Astrocyte of the cerebellum (primary cell): ENCODE results near the gene RNASE9.

ENCODE experiments used
- DNase-seq: peaks from one replicate; pipeline ENCODE4 v3.0.0-alpha.2; 2011; ENCODE audit warnings: low read depth
- H3K4me3 ChIP-seq: 2 replicates; pipeline ENCODE4 v1.5.1; 2011; ENCODE audit warnings: mild to moderate bottlenecking, low read depth, low read length, moderate library complexity
- in situ Hi-C: cut with HindIII; loops from 2 replicates; pipeline ENCODE4 v1.10.0; 2017; ENCODE audit warnings: low sequenced_read_pairs
- TF ChIP-seq, protein P1 (sequence below): IDR thresholded peaks from 2 replicates; pipeline ENCODE4 v1.5.1; 2012; ENCODE audit warnings: low read length, low read depth, moderate library complexity, mild to moderate bottlenecking; ENCODE audit errors: missing control alignments

Gene RNASE9

DNA sequence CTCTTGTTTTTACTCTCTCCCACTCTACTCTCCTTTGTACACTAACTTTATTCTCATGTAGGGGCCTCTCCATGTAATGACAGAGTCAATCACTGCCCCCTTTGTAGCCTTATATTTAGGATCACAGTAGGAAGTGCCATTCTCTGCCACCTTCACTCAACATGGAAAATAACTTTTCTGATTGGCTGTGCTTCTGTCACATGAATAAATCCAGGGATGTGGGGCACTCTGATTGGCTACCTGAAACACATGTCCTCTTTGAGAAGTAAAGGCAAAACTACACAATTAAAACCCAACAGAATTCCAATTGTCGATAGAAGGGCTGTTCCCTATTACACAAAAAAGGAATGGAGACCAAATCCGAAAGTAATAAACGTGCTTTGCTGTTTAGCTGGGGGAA is at the start of gene RNASE9:
RNASE9 (minus strand) TSS at position 87 of the 400 bp plus-strand sequence.
- in situ Hi-C loops, result no loop called here
- no peak within 1 kb of the TSS for H3K4me3 ChIP-seq
- no peak for DNase-seq
- TF ChIP-seq, protein P1, sequence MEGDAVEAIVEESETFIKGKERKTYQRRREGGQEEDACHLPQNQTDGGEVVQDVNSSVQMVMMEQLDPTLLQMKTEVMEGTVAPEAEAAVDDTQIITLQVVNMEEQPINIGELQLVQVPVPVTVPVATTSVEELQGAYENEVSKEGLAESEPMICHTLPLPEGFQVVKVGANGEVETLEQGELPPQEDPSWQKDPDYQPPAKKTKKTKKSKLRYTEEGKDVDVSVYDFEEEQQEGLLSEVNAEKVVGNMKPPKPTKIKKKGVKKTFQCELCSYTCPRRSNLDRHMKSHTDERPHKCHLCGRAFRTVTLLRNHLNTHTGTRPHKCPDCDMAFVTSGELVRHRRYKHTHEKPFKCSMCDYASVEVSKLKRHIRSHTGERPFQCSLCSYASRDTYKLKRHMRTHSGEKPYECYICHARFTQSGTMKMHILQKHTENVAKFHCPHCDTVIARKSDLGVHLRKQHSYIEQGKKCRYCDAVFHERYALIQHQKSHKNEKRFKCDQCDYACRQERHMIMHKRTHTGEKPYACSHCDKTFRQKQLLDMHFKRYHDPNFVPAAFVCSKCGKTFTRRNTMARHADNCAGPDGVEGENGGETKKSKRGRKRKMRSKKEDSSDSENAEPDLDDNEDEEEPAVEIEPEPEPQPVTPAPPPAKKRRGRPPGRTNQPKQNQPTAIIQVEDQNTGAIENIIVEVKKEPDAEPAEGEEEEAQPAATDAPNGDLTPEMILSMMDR, result no peak

DNA sequence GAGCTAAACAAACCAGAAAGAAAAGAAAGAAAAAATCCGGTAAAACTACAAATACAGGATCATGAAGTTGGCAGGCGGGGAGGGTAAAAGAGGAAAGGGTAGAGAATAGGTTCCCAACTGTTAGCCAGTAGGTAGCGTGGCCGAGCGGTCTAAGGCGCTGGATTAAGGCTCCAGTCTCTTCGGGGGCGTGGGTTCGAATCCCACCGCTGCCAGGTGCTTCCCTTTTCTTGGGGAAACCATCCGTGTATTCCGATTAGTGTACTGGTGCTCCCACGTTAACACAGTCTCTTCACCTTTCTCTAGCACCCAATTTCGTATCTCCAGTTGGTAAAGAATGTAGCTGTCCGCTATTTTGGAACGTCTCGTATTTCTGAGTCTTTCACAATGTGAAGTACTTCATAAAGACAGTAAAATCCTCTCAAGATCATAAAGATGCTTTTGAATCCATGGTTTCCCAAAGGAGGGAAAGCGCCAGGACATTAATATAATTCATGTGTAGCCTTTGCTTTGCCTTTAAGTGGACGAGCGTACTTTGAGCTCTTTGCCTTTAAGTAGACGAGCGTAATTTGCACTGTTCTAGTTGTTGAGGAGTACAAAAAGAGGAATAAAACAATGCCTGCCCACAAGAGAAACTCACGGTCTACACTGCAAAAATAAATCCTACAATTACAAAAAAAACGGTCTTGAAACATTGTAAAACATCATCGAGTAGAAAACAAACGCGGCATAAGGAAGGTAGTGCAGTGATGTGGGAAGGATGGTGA is 49.3 kb upstream of the RNASE9 start:
- H3K4me3 ChIP-seq, result peak overlapping the region; percentile 85
- in situ Hi-C loops, result no loop called here
- peak; percentile 45 for DNase-seq
- TF ChIP-seq, protein P1, result no peak

DNA sequence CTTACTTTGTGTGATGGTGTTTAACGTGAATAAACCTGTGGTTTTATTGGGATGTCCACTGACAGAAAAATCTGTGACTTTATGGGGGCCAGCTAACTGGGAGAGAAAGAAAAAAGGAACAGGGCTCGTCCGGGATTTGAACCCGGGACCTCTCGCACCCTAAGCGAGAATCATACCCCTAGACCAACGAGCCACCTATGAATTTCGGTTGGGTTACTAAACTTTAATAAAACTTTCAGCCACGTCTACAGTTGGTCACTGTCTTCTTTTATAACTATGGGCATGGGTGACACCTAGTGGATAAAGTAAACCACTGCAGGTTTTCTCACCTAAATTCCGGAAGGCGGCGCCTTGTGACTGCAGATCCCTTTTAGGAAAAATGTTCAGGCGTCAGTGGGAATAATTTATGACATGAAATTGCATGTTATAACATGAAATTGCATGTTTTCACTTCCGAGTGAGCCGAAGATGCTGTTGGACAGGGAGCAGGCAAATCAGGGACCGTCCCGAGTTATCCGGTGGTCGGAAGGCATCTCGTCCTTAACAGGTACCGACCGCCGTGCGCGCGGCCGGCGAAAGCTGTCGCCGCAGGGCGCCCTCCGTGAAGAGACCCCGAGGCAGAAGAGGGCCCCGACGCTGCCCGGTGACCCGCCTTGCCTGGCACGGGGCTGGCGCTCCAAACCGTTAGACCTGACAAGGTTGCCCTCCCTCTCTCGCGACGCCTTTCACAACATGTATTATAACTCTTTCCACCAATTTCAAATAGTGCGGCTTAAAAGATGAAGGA is 48.6 kb upstream of the RNASE9 start:
- TF ChIP-seq, protein P1, result peak; percentile 88
- peak; percentile 80 for DNase-seq
- peak overlapping the region; percentile 85 for H3K4me3 ChIP-seq
- in situ Hi-C loops, result no loop called here

DNA sequence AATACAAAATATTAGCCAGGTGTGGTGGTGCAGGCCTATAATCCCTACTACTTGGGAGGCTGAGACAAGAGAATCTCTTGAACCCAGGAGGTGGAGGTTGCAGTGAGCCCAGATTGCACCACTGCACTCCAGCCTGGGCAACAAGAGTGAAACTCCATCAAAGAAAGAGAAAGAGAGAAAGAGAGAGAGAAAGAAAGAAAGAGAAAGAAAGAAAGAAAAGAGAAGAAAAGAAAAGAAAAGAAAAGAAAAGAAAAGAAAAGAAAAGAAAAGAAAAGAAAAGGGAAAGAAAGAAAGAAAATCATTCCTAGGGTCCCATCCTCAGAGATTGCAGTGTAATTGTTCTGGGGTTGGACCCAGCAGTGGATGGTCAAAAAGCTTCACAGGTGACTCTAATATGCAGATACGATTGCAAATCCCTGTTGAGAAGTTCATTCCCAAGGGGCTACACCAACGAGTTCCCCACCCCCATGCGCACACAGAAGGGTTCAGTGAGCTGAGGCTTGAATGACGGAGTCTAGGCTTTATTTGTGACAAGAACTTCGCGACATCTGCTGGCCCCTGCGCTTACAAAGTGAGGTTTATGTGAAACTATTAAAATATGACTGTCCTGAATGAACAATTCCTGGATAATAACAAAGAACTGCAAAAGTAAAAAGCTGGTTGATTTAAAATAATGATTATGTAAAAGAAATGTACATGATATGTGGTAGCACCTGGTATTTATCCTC is 47.7 kb upstream of the RNASE9 start:
- no peak for DNase-seq
- H3K4me3 ChIP-seq, result no peak overlapping the region
- in situ Hi-C loops, result no loop called here
- TF ChIP-seq, protein P1, result no peak

DNA sequence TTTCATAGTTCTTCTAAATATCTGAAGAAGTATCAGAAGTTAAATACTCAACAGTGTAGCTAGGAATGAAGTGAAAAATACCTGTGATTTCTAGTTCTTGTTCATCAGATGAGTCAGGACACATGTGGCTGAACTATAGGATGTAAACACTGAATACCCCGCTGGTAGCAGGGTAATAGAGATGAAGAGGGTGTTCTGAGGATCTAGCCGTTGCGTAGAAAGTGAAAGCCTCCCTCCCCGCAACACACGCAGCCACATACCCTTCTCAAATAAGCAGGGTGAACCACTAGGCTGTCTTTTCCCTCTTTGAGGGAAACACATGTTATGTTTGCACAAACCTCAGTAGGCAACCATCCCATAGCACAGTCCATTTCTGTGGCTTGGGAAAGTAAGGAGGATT is 46.8 kb upstream of the RNASE9 start:
- DNase-seq, result no peak
- TF ChIP-seq, protein P1, result no peak
- H3K4me3 ChIP-seq, result no peak overlapping the region
- in situ Hi-C loops, result no loop called here

DNA sequence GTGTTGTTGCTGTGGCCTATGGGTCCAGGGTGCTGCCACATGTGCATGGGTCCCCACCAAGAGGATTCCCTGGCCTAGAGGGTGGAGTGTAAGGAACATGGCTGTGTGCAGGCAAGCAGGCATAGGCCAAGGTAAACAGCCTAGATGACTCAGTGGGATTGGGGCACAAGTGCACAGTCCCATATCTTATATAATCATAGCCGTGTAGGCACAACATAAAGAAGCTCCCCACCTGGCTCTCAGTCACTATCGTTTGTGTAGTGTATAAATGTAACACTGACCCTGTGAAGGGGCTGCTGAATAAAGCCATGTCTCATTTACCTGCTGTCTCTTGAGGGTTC is 46.0 kb upstream of the RNASE9 start:
- H3K4me3 ChIP-seq, result no peak overlapping the region
- no peak for DNase-seq
- TF ChIP-seq, protein P1, result no peak
- in situ Hi-C loops, result no loop called here
